ENCODE measurements around the gene PARP1.

Gene PARP1

DNA sequence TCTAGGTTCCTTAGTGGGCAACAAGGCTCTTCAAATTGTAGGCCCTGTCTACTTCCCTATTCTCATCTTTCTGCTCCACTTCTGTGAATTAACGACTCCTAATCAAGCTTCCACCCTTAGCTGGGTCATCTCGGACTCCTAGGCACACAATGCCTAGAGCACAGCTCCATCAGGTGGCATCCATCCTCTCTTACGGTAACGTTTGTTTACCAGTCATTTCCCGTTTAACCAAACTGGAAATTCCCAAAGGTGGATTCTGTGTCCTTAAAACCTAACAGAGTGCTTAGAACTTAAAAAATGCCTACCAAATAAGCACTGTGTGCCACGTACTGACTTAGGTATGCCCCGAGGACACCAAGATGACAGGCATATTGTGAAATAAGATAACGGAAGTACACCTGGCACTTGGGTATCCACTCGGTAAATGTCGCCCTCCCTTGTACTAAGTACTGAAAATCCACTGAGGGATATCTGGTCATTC lies 1.5 kb downstream of the PARP1 start:
- Histone ChIP-seq H3K23ac (ENCODE audit: low read length in 2 of 2) (no peak overlapping the region), H3K4ac (ENCODE audit: low read depth in 1 of 2, low read length in 2 of 2) (peak overlapping the region in 1 of 2 experiments; percentile 17), H3K18ac (ENCODE audit: low read depth in 1 of 2, low read length in 2 of 2) (no peak overlapping the region), H3K9ac (ENCODE audit: low read length) (peak overlapping the region; percentile 89), H2BK120ac (ENCODE audit: low read depth, low read length) (no peak overlapping the region), H3K9me3 (ENCODE audit: control insufficient read depth, low read length) (no peaks in the 10 kb centered on the region), H3K27me3 (ENCODE audit: control insufficient read depth in 1 of 2, insufficient read depth in 1 of 2, low read length in 2 of 2) (no peaks in the 10 kb centered on the region), H3K4me3 (ENCODE audit: insufficient read depth in 1 of 2, low read depth in 1 of 2, low read length in 2 of 2) (peak overlapping the region in 1 of 2 experiments; percentile 93), H3K79me1 (replicated peaks; ENCODE audit: low read length, poor library complexity, severe bottlenecking) (peaks cover 15% of the 10 kb centered on the region), H2BK15ac (ENCODE audit: low read depth, poor library complexity, severe bottlenecking) (no peak overlapping the region), H2BK5ac (ENCODE audit: low read depth, low read length, poor library complexity, severe bottlenecking) (no peak overlapping the region), H3K4me2 (ENCODE audit: low read length, poor library complexity, severe bottlenecking) (peak overlapping the region; percentile 86), H3K36me3 (ENCODE audit: control insufficient read depth in 1 of 2, insufficient read depth in 2 of 2, low read depth in 1 of 2, low read length in 2 of 2) (peaks cover 8 to 9% of the 10 kb centered on the region in 2 experiments), H3K14ac (ENCODE audit: low read length in 2 of 2) (no peak overlapping the region), H2AFZ (ENCODE audit: low read depth, low read length) (no peak overlapping the region), H4K91ac (ENCODE audit: low read length) (no peak overlapping the region), H2BK12ac (ENCODE audit: low read length in 2 of 2) (no peak overlapping the region), H3K27ac (ENCODE audit: low read length, poor library complexity, severe bottlenecking) (no peak overlapping the region), H2AK5ac (ENCODE audit: low read length, severe bottlenecking) (no peak overlapping the region), H4K8ac (ENCODE audit: low read length) (no peak overlapping the region), H3K4me1 (ENCODE audit: control insufficient read depth, insufficient read depth, low read depth, low read length) (peaks cover 26% of the 10 kb centered on the region)
- DNase-seq, result peak; percentile 47
- WGBS, result 16% methylated on average over 10 of the region's 10 CpGs

DNA sequence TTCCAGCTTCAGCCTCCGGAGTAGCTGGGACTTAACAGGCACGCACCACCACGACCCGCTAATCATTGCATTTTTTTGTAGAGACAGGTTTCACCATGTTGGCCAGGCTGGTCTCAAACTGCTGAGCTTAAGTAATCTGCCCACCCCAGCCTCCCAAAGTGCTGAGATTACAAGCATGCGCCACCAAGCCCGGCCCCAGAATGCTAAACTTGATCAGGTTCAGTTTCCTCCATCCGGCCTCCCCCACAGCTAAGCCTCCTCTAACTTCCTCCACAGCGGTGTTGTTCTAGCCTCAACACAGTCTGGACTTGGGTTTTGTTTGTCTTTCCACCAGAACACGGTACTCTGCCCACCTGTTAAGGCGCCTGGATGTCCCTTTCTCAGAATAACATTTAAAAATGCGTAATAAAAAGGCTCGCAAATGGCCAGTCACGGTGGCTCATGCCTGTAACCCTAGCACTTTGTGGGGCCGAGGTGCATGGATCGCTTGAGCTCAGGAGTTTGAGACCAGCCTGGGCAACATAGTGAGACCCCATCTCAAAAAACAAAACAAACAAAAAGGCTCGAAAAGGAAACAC lies 2.4 kb downstream of the PARP1 start:
- H3K79me1 ChIP-seq (replicated peaks; ENCODE audit: low read length, poor library complexity, severe bottlenecking), result peaks cover 19% of the 10 kb centered on the region
- 64% methylated on average over 14 of the region's 16 CpGs for WGBS

DNA sequence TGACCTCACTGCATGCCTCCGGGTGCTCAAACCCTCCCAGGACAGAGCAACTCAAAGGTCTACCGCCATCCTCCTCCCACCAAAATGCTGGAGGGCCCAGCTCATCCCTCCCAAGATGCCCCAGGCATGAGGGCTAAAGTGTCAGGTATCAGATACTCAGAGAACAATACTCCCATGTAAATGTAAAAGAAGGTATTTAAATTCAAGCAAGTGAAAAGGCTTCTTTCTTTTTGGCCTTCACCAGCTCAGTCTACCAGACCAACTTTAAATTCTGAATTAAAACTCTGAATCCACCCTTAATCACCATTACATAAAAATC lies 3.0 kb downstream of the PARP1 start:
- Histone ChIP-seq H3K4me1 (ENCODE audit: control insufficient read depth, insufficient read depth, low read depth, low read length) (peaks cover 26% of the 10 kb centered on the region), H3K4me3 (ENCODE audit: insufficient read depth in 1 of 2, low read depth in 1 of 2, low read length in 2 of 2) (no peak overlapping the region), H4K91ac (ENCODE audit: low read length) (no peak overlapping the region), H3K23ac (ENCODE audit: low read length in 2 of 2) (no peak overlapping the region), H2AK5ac (ENCODE audit: low read length, severe bottlenecking) (no peak overlapping the region), H3K36me3 (ENCODE audit: control insufficient read depth in 1 of 2, insufficient read depth in 2 of 2, low read depth in 1 of 2, low read length in 2 of 2) (peaks cover 20 to 22% of the 10 kb centered on the region in 2 experiments), H3K4ac (ENCODE audit: low read depth in 1 of 2, low read length in 2 of 2) (peak overlapping the region in 1 of 2 experiments; percentile 73), H4K8ac (ENCODE audit: low read length) (peak overlapping the region; percentile 70), H2BK15ac (ENCODE audit: low read depth, poor library complexity, severe bottlenecking) (no peak overlapping the region), H3K27me3 (ENCODE audit: control insufficient read depth in 1 of 2, insufficient read depth in 1 of 2, low read length in 2 of 2) (no peaks in the 10 kb centered on the region), H2BK120ac (ENCODE audit: low read depth, low read length) (no peak overlapping the region), H3K4me2 (ENCODE audit: low read length, poor library complexity, severe bottlenecking) (no peak overlapping the region), H3K14ac (ENCODE audit: low read length in 2 of 2) (peak overlapping the region in 1 of 2 experiments; percentile 66), H3K18ac (ENCODE audit: low read depth in 1 of 2, low read length in 2 of 2) (no peak overlapping the region), H2BK12ac (ENCODE audit: low read length in 2 of 2) (peak overlapping the region in 1 of 2 experiments; percentile 8), H2BK5ac (ENCODE audit: low read depth, low read length, poor library complexity, severe bottlenecking) (no peak overlapping the region), H3K9ac (ENCODE audit: low read length) (no peak overlapping the region), H3K27ac (ENCODE audit: low read length, poor library complexity, severe bottlenecking) (no peak overlapping the region), H2AFZ (ENCODE audit: low read depth, low read length) (no peak overlapping the region), H3K9me3 (ENCODE audit: control insufficient read depth, low read length) (no peaks in the 10 kb centered on the region), H3K79me1 (replicated peaks; ENCODE audit: low read length, poor library complexity, severe bottlenecking) (peaks cover 22% of the 10 kb centered on the region)
- 45% methylated on average over 2 of the region's 2 CpGs for WGBS
- DNase-seq, result no peak

More for the DNA sequence above, 2.4 kb downstream of the PARP1 start:
- Histone ChIP-seq H2BK120ac (ENCODE audit: low read depth, low read length) (no peak overlapping the region), H3K23ac (ENCODE audit: low read length in 2 of 2) (peak overlapping the region in 1 of 2 experiments; percentile 2), H2AK5ac (ENCODE audit: low read length, severe bottlenecking) (no peak overlapping the region), H3K9me3 (ENCODE audit: control insufficient read depth, low read length) (no peaks in the 10 kb centered on the region), H3K27ac (ENCODE audit: low read length, poor library complexity, severe bottlenecking) (no peak overlapping the region), H2AFZ (ENCODE audit: low read depth, low read length) (no peak overlapping the region), H3K27me3 (ENCODE audit: control insufficient read depth in 1 of 2, insufficient read depth in 1 of 2, low read length in 2 of 2) (no peaks in the 10 kb centered on the region), H2BK5ac (ENCODE audit: low read depth, low read length, poor library complexity, severe bottlenecking) (no peak overlapping the region), H3K4me3 (ENCODE audit: insufficient read depth in 1 of 2, low read depth in 1 of 2, low read length in 2 of 2) (peak overlapping the region in 1 of 2 experiments; percentile 93), H4K8ac (ENCODE audit: low read length) (no peak overlapping the region), H2BK15ac (ENCODE audit: low read depth, poor library complexity, severe bottlenecking) (no peak overlapping the region), H3K14ac (ENCODE audit: low read length in 2 of 2) (no peak overlapping the region), H3K4me1 (ENCODE audit: control insufficient read depth, insufficient read depth, low read depth, low read length) (peaks cover 26% of the 10 kb centered on the region), H3K18ac (ENCODE audit: low read depth in 1 of 2, low read length in 2 of 2) (no peak overlapping the region), H3K4ac (ENCODE audit: low read depth in 1 of 2, low read length in 2 of 2) (peak overlapping the region in 1 of 2 experiments; percentile 1), H2BK12ac (ENCODE audit: low read length in 2 of 2) (no peak overlapping the region), H3K4me2 (ENCODE audit: low read length, poor library complexity, severe bottlenecking) (no peak overlapping the region), H3K9ac (ENCODE audit: low read length) (no peak overlapping the region), H4K91ac (ENCODE audit: low read length) (no peak overlapping the region), H3K36me3 (ENCODE audit: control insufficient read depth in 1 of 2, insufficient read depth in 2 of 2, low read depth in 1 of 2, low read length in 2 of 2) (peaks cover 17 to 18% of the 10 kb centered on the region in 2 experiments)
- DNase-seq, result no peak

DNA sequence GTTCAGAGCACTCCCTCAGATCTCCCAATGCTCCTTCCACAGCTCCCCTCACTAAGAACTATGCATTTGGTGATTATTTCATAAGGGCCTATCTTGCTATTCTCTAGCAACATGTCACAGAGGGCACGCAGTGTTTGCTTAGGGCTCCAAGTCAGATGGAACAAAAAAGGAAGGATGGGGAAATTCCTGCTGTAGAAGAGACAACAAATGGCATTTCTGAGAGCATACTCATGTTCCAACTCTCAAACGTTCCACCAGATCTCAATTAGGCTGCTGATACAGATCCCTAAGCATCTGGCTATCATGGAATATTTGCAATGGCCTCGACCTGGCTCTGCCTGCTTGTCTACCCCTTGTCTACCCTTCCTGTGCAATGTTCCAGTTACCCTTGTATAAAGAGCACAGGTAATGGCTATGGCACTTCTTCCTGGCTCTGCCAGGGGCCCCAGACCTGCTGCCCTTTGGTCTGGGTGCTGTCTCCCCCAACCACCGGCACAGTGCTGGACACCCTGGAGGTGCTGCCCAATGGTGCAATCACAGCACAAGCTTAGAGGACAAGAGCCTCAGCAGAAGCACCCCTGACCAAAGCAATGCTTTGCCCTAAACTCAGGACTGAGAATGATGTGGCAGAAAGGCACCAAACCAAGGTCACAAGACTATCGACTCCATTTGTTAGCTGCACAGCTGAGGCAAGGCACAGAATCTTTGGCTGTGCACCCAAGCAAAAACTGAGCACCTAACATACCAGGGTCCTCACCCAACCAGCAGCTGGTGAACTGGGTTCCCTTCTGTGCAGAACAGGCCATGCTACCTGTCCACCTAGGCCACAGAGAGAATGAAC lies 3.6 kb downstream of the PARP1 start:
- H3K27me3 ChIP-seq (ENCODE audit: control insufficient read depth in 1 of 2, insufficient read depth in 1 of 2, low read length in 2 of 2), result no peaks in the 10 kb centered on the region
- no peak overlapping the region for H2AK5ac ChIP-seq (ENCODE audit: low read length, severe bottlenecking)
- no peak overlapping the region for H3K23ac ChIP-seq (ENCODE audit: low read length in 2 of 2)
- no peak overlapping the region for H3K9ac ChIP-seq (ENCODE audit: low read length)
- H3K36me3 ChIP-seq (ENCODE audit: control insufficient read depth in 1 of 2, insufficient read depth in 2 of 2, low read depth in 1 of 2, low read length in 2 of 2), result peaks cover 20 to 28% of the 10 kb centered on the region in 2 experiments
- H3K27ac ChIP-seq (ENCODE audit: low read length, poor library complexity, severe bottlenecking), result no peak overlapping the region
- no peak overlapping the region for H2BK5ac ChIP-seq (ENCODE audit: low read depth, low read length, poor library complexity, severe bottlenecking)
- H2BK120ac ChIP-seq (ENCODE audit: low read depth, low read length), result no peak overlapping the region
- H2BK12ac ChIP-seq (ENCODE audit: low read length in 2 of 2), result peak overlapping the region in 1 of 2 experiments; percentile 8
- no peak overlapping the region for H3K4me3 ChIP-seq (ENCODE audit: insufficient read depth in 1 of 2, low read depth in 1 of 2, low read length in 2 of 2)
- H3K18ac ChIP-seq (ENCODE audit: low read depth in 1 of 2, low read length in 2 of 2), result peak overlapping the region; percentile 24 to 28
- no peak overlapping the region for H4K91ac ChIP-seq (ENCODE audit: low read length)
- H3K14ac ChIP-seq (ENCODE audit: low read length in 2 of 2), result peak overlapping the region in 1 of 2 experiments; percentile 66
- H3K4me1 ChIP-seq (ENCODE audit: control insufficient read depth, insufficient read depth, low read depth, low read length), result peaks cover 26% of the 10 kb centered on the region
- H2BK15ac ChIP-seq (ENCODE audit: low read depth, poor library complexity, severe bottlenecking), result no peak overlapping the region
- H2AFZ ChIP-seq (ENCODE audit: low read depth, low read length), result no peak overlapping the region
- H3K9me3 ChIP-seq (ENCODE audit: control insufficient read depth, low read length), result no peaks in the 10 kb centered on the region
- no peak overlapping the region for H3K4me2 ChIP-seq (ENCODE audit: low read length, poor library complexity, severe bottlenecking)
- H4K8ac ChIP-seq (ENCODE audit: low read length), result peak overlapping the region; percentile 70
- H3K4ac ChIP-seq (ENCODE audit: low read depth in 1 of 2, low read length in 2 of 2), result peak overlapping the region; percentile 20 to 73
- 33% methylated on average over 5 of the region's 5 CpGs for WGBS
- H3K79me1 ChIP-seq (replicated peaks; ENCODE audit: low read length, poor library complexity, severe bottlenecking), result peaks cover 25% of the 10 kb centered on the region
- peak; percentile 74 for DNase-seq

All from mesenchymal stem cell (in vitro differentiated cells and primary cell).